C4-2B (cell line): ENCODE measurements around the gene SYNPO2.

ENCODE experiments used
- CTCF ChIP-seq: fragments of 450-650 bp; conservative IDR thresholded peaks from 2 replicates; pipeline ENCODE4 v1.5.1; 2017; ENCODE audit warnings: mild to moderate bottlenecking
- ZFX ChIP-seq: fragments of 450-650 bp; IDR thresholded peaks from 2 replicates; pipeline ENCODE4 v1.6.1; 2017

- TF ChIP-seq CTCF (no peak), ZFX (no peak)
These were observed 111.7 kb downstream of the SYNPO2 start for GRCh38 chr4:119000400-119000799.
